HepG2 (cell line): ENCODE measurements around the gene IL11RA. TPM values are rescaled to one million over a fixed set of nuclear protein-coding genes. Genes with fewer than 3 reads are reported as not detected.

ENCODE experiments used
- ATF7-NPFF ChIP-seq: sonication (generic); formaldehyde crosslinking; IDR thresholded peaks from 2 replicates; pipeline ENCODE4 v1.8.1; 2023; ENCODE audit warnings: mild to moderate bottlenecking, low read depth, missing genetic modification reagents, moderate library complexity
- BHLHE40 ChIP-seq: IDR thresholded peaks from 2 replicates; pipeline ENCODE4 v1.6.1; 2011; ENCODE audit warnings: low read length, improper control_type of control experiment
- FOSL1 ChIP-seq: sonication (generic); formaldehyde crosslinking; IDR thresholded peaks from 2 replicates; pipeline ENCODE4 v1.9.0; 2021; ENCODE audit warnings: missing genetic modification reagents, borderline replicate concordance
- FOXM1 ChIP-seq: sonication (generic); formaldehyde crosslinking; IDR thresholded peaks from 2 replicates; pipeline ENCODE4 v1.5.0; 2020; ENCODE audit warnings: missing genetic modification reagents
- NFKBIZ ChIP-seq: IDR thresholded peaks from 2 replicates; pipeline ENCODE4 v1.6.1; 2018; ENCODE audit warnings: missing genetic modification reagents, missing compliant biosample characterization
- ZBTB3 ChIP-seq: sonication (generic); formaldehyde crosslinking; IDR thresholded peaks from 2 replicates; pipeline ENCODE4 v1.4.0; 2020; ENCODE audit warnings: low read depth, mild to moderate bottlenecking, moderate library complexity, missing genetic modification reagents, borderline replicate concordance
- ZNF441 ChIP-seq: sonication (generic); formaldehyde crosslinking; IDR thresholded peaks from 2 replicates; pipeline ENCODE4 v1.7.0; 2021; ENCODE audit warnings: missing genetic modification reagents, borderline replicate concordance
- ZNF577 ChIP-seq: sonication (generic); formaldehyde crosslinking; IDR thresholded peaks from 2 replicates; pipeline ENCODE4 v1.4.0; 2020; ENCODE audit warnings: mild to moderate bottlenecking, low read depth, missing genetic modification reagents, borderline replicate concordance
- polyA plus RNA-seq, 8 experiments: library from polyadenylated mRNA; depleted of rRNA in 3 of 8; stranded (reverse) in 7 of 8; unstranded in 1 of 8; fragments of >200 nt; fragmentation: Illumina TruSeq in 4 of 8; extraction: Trizol in 4 of 8; gene quantifications; 2 replicates each; pipeline versions ENCODE4 v1.2.1 to v1.2.3, GENCODE V29; 2011 to 2016; ENCODE audit warnings: low read depth in 4 of 8, missing spikeins in 1 of 8, mixed read lengths in 1 of 8; ENCODE audit not compliant: insufficient read depth in 1 of 8
- total RNA-seq, 5 experiments: library from RNA; depleted of rRNA; stranded (reverse); fragments of >200 nt; fragmentation: Illumina TruSeq; extraction: Trizol; gene quantifications; 2 replicates each; pipeline ENCODE4 v1.2.3, GENCODE V29; 2016; ENCODE audit warnings: low read depth in 1 of 5
- TF ChIP-seq, protein P1 (sequence below): sonication (generic); formaldehyde crosslinking; IDR thresholded peaks from 2 replicates; pipeline ENCODE4 v1.5.0; 2020; ENCODE audit warnings: mild to moderate bottlenecking, missing genetic modification reagents
- TF ChIP-seq, protein P2 (sequence below): sonication (generic); formaldehyde crosslinking; conservative IDR thresholded peaks from 2 replicates; pipeline ENCODE4 v1.8.1; 2023; ENCODE audit warnings: missing genetic modification reagents
- TF ChIP-seq, protein P3 (sequence below), 2 experiments: sonication (generic) in 1 of 2; formaldehyde crosslinking in 1 of 2; IDR thresholded peaks; 2 replicates each; pipeline versions ENCODE4 v1.5.1 to v1.6.1; 2011 to 2020; ENCODE audit warnings: borderline replicate concordance in 1 of 2, low read depth in 1 of 2, low read length in 1 of 2, mild to moderate bottlenecking in 1 of 2, missing genetic modification reagents in 1 of 2, moderate library complexity in 1 of 2
- TF ChIP-seq, protein P4 (sequence below): sonication (generic); formaldehyde crosslinking; IDR thresholded peaks from 2 replicates; pipeline ENCODE4 v1.5.1; 2020; ENCODE audit warnings: mild to moderate bottlenecking, missing genetic modification reagents, moderate library complexity
- TF ChIP-seq, protein P5 (sequence below): sonication (generic); formaldehyde crosslinking; IDR thresholded peaks from 2 replicates; pipeline ENCODE4 v1.4.0; 2020; ENCODE audit warnings: missing genetic modification reagents
- TF ChIP-seq, protein P6 (sequence below): sonication (generic); formaldehyde crosslinking; IDR thresholded peaks from 2 replicates; pipeline ENCODE4 v1.4.0; 2020; ENCODE audit warnings: mild to moderate bottlenecking, missing genetic modification reagents

IL11RA gene
- total and polyA plus RNA-seq, 2 of the 13 experiments (the other 11 are each of a cell fraction or from before 2014, with no cell fraction given): 2.0 to 4.2 TPM

DNA sequence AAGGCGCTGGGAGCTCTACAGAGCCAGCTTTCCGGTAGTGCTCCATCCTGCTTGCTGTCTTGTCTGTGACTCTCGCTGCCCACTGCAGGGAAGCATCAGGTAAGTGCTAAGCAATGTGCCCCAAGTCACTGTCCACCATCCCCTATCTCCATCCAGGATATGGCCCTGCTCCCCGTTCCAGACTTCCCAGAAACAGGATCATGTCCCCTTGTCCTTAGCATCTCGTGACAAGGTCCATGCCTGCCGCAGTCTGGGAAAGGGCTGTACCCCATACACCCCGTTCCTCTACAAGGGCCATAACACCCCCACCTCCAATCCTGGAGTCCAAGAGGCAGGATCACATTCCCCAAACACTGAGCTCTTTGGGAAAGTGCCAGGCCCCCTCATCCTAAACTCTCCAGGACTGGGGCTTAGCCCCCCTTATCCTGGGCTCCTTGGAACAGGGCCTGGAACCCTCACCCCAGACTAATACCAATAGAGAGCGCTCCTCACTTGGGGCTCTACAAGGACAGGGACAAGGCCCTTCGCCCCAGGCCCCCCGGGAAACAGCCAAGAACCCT lies 40.7 kb upstream of the IL11RA start (continued):
- TF ChIP-seq, protein P1, sequence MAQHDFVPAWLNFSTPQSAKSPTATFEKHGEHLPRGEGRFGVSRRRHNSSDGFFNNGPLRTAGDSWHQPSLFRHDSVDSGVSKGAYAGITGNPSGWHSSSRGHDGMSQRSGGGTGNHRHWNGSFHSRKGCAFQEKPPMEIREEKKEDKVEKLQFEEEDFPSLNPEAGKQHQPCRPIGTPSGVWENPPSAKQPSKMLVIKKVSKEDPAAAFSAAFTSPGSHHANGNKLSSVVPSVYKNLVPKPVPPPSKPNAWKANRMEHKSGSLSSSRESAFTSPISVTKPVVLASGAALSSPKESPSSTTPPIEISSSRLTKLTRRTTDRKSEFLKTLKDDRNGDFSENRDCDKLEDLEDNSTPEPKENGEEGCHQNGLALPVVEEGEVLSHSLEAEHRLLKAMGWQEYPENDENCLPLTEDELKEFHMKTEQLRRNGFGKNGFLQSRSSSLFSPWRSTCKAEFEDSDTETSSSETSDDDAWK (CRISPR knock-in tag): no peak
- TF ChIP-seq, protein P2, sequence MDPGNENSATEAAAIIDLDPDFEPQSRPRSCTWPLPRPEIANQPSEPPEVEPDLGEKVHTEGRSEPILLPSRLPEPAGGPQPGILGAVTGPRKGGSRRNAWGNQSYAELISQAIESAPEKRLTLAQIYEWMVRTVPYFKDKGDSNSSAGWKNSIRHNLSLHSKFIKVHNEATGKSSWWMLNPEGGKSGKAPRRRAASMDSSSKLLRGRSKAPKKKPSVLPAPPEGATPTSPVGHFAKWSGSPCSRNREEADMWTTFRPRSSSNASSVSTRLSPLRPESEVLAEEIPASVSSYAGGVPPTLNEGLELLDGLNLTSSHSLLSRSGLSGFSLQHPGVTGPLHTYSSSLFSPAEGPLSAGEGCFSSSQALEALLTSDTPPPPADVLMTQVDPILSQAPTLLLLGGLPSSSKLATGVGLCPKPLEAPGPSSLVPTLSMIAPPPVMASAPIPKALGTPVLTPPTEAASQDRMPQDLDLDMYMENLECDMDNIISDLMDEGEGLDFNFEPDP (CRISPR knock-in tag): no peak
- TF ChIP-seq BHLHE40 (no peak), ATF7-NPFF (CRISPR knock-in tag) (no peak), ZBTB3 (no peak), ZNF577 (CRISPR knock-in tag) (no peak), ZNF441 (no peak), FOXM1 (CRISPR knock-in tag) (no peak), FOSL1 (CRISPR knock-in tag) (no peak), NFKBIZ (0 out of 2 replicates have a peak, but pooled peaks have one; percentile 17)
- TF ChIP-seq, protein P3, sequence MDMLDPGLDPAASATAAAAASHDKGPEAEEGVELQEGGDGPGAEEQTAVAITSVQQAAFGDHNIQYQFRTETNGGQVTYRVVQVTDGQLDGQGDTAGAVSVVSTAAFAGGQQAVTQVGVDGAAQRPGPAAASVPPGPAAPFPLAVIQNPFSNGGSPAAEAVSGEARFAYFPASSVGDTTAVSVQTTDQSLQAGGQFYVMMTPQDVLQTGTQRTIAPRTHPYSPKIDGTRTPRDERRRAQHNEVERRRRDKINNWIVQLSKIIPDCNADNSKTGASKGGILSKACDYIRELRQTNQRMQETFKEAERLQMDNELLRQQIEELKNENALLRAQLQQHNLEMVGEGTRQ (IDR thresholded peaks at IDR 0.05; ENCODE audit: low read depth, low read length): no peak
- TF ChIP-seq, protein P3 (CRISPR knock-in tag; IDR thresholded peaks at IDR 0.05; ENCODE audit: borderline replicate concordance): no peak
- TF ChIP-seq, protein P4, sequence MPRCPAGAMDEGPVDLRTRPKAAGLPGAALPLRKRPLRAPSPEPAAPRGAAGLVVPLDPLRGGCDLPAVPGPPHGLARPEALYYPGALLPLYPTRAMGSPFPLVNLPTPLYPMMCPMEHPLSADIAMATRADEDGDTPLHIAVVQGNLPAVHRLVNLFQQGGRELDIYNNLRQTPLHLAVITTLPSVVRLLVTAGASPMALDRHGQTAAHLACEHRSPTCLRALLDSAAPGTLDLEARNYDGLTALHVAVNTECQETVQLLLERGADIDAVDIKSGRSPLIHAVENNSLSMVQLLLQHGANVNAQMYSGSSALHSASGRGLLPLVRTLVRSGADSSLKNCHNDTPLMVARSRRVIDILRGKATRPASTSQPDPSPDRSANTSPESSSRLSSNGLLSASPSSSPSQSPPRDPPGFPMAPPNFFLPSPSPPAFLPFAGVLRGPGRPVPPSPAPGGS (CRISPR knock-in tag): no peak
- TF ChIP-seq, protein P5, sequence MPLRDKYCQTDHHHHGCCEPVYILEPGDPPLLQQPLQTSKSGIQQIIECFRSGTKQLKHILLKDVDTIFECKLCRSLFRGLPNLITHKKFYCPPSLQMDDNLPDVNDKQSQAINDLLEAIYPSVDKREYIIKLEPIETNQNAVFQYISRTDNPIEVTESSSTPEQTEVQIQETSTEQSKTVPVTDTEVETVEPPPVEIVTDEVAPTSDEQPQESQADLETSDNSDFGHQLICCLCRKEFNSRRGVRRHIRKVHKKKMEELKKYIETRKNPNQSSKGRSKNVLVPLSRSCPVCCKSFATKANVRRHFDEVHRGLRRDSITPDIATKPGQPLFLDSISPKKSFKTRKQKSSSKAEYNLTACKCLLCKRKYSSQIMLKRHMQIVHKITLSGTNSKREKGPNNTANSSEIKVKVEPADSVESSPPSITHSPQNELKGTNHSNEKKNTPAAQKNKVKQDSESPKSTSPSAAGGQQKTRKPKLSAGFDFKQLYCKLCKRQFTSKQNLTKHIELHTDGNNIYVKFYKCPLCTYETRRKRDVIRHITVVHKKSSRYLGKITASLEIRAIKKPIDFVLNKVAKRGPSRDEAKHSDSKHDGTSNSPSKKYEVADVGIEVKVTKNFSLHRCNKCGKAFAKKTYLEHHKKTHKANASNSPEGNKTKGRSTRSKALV (CRISPR knock-in tag): no peak
- TF ChIP-seq, protein P6, sequence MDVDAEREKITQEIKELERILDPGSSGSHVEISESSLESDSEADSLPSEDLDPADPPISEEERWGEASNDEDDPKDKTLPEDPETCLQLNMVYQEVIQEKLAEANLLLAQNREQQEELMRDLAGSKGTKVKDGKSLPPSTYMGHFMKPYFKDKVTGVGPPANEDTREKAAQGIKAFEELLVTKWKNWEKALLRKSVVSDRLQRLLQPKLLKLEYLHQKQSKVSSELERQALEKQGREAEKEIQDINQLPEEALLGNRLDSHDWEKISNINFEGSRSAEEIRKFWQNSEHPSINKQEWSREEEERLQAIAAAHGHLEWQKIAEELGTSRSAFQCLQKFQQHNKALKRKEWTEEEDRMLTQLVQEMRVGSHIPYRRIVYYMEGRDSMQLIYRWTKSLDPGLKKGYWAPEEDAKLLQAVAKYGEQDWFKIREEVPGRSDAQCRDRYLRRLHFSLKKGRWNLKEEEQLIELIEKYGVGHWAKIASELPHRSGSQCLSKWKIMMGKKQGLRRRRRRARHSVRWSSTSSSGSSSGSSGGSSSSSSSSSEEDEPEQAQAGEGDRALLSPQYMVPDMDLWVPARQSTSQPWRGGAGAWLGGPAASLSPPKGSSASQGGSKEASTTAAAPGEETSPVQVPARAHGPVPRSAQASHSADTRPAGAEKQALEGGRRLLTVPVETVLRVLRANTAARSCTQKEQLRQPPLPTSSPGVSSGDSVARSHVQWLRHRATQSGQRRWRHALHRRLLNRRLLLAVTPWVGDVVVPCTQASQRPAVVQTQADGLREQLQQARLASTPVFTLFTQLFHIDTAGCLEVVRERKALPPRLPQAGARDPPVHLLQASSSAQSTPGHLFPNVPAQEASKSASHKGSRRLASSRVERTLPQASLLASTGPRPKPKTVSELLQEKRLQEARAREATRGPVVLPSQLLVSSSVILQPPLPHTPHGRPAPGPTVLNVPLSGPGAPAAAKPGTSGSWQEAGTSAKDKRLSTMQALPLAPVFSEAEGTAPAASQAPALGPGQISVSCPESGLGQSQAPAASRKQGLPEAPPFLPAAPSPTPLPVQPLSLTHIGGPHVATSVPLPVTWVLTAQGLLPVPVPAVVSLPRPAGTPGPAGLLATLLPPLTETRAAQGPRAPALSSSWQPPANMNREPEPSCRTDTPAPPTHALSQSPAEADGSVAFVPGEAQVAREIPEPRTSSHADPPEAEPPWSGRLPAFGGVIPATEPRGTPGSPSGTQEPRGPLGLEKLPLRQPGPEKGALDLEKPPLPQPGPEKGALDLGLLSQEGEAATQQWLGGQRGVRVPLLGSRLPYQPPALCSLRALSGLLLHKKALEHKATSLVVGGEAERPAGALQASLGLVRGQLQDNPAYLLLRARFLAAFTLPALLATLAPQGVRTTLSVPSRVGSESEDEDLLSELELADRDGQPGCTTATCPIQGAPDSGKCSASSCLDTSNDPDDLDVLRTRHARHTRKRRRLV (CRISPR knock-in tag): 0 out of 2 replicates have a peak, but pooled peaks have one; percentile 9
